Subcutaneous abdominal adipose tissue (tissue), 5 donors: ENCODE data around the gene CDC14A.

ENCODE experiments used
- H3K27ac ChIP-seq: one replicate; pipeline ENCODE4 v1.7.0; 2013; ENCODE audit warnings: low read depth, mild to moderate bottlenecking, inconsistent platforms, low read length, moderate library complexity
- H3K27me3 ChIP-seq, 5 donors: one replicate each; pipeline ENCODE4 v1.7.0; 2013; ENCODE audit warnings: low read length in 5 of 5, inconsistent platforms in 1 of 5; ENCODE audit not compliant: control insufficient read depth in 5 of 5, insufficient read depth in 4 of 5
- H3K36me3 ChIP-seq, 5 donors: one replicate each; pipeline ENCODE4 v1.7.0; 2013; ENCODE audit warnings: low read length in 5 of 5; ENCODE audit not compliant: control insufficient read depth in 5 of 5, insufficient read depth in 5 of 5
- H3K4me1 ChIP-seq, 5 donors: one replicate each; pipeline ENCODE4 v1.7.0; 2013; ENCODE audit warnings: low read length in 5 of 5, mild to moderate bottlenecking in 3 of 5, moderate library complexity in 1 of 5; ENCODE audit not compliant: control insufficient read depth in 5 of 5, insufficient read depth in 5 of 5
- H3K4me3 ChIP-seq, 5 donors: one replicate each; pipeline ENCODE4 v1.7.0; 2013; ENCODE audit warnings: low read length in 5 of 5, low read depth in 1 of 5
- H3K9ac ChIP-seq, 5 donors: one replicate each; pipeline ENCODE4 v1.7.0; 2013; ENCODE audit warnings: low read length in 5 of 5, mild to moderate bottlenecking in 4 of 5, moderate library complexity in 3 of 5
- H3K9me3 ChIP-seq, 5 donors: one replicate each; pipeline ENCODE4 v1.7.0; 2013; ENCODE audit warnings: low read length in 5 of 5; ENCODE audit not compliant: control insufficient read depth in 5 of 5
- donor health status: healthy.
- donor health status: healthy.
- donor health status: healthy.
- donor health status: healthy.
- donor health status: healthy.

Gene CDC14A

DNA sequence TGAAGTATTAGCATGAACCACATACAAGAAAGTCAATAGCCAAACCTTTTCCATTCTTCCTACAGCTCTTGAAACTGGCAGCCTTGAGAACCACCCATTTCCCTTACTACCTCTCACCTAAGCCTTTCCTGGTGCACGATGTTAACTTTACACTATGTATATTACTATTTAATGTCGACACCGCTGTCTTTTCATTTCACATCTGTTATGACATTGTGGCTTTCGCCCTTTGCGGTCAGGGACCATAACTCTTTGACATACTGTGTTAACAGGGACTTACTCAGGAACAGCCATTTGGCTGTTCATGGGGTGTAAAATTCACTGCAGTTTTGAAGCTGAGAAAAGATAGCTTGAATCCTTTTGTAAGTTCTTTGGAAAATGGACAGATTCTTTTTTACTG is 164.6 kb downstream of the CDC14A start:
- H3K27me3 ChIP-seq: no peaks in the 10 kb centered on the region
- H3K36me3 ChIP-seq: peaks cover under 1 to 9% (median 2%) of the 10 kb centered on the region in 5 donors
- H3K9ac ChIP-seq: no peak overlapping the region
- H3K4me3 ChIP-seq: no peak overlapping the region
- H3K4me1 ChIP-seq: no peaks in the 10 kb centered on the region
- no peak overlapping the region for H3K27ac ChIP-seq
- no peaks in the 10 kb centered on the region for H3K9me3 ChIP-seq

DNA sequence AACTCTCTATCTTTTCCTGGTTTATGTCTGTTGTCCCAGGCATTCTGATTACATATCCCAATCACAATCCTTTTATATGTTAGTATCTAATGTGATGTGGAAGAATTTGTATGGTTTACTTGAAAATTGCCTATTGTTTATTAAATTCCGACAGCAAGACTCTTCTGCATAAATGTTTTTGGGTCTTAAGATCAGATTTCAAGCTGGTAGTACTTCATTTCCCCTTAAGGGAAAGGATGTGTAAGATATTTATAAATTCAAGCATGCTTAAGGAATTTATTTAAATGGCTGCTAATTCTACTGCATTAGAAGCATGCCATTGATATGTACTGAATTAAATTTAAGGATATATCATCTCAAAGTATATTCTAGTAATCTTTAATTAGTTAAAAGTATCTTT is 165.2 kb downstream of the CDC14A start:
- peaks cover 0 to 9% (median 0%) of the 10 kb centered on the region in 5 donors for H3K36me3 ChIP-seq
- no peak overlapping the region for H3K4me3 ChIP-seq
- no peaks in the 10 kb centered on the region for H3K9me3 ChIP-seq
- H3K27ac ChIP-seq: no peak overlapping the region
- no peaks in the 10 kb centered on the region for H3K4me1 ChIP-seq
- no peak overlapping the region for H3K9ac ChIP-seq
- H3K27me3 ChIP-seq: no peaks in the 10 kb centered on the region

DNA sequence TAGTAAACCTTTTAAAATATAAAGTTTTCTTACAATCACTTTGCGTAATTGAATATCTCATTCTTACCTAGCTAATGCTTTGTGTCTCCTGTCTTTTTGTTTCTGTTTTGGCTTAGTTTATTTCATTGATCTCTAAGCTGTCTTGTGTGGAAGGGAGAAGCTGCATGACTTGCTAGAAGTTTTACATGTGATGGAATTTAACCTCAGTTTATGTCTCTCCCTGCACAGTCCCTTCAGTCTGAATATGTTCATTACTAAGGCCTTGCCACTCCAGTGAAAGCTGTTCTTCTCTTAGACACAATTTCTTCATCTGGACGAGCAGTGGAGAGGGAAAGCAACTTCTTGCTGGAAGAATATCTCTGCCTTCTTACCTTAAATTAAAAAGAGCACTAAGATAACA is 165.7 kb downstream of the CDC14A start:
- H3K9me3 ChIP-seq: no peaks in the 10 kb centered on the region
- H3K27ac ChIP-seq: no peak overlapping the region
- H3K4me1 ChIP-seq: no peaks in the 10 kb centered on the region
- H3K9ac ChIP-seq: no peak overlapping the region
- no peaks in the 10 kb centered on the region for H3K27me3 ChIP-seq
- peaks cover 0 to 4% (median 0%) of the 10 kb centered on the region in 5 donors for H3K36me3 ChIP-seq
- no peak overlapping the region for H3K4me3 ChIP-seq

DNA sequence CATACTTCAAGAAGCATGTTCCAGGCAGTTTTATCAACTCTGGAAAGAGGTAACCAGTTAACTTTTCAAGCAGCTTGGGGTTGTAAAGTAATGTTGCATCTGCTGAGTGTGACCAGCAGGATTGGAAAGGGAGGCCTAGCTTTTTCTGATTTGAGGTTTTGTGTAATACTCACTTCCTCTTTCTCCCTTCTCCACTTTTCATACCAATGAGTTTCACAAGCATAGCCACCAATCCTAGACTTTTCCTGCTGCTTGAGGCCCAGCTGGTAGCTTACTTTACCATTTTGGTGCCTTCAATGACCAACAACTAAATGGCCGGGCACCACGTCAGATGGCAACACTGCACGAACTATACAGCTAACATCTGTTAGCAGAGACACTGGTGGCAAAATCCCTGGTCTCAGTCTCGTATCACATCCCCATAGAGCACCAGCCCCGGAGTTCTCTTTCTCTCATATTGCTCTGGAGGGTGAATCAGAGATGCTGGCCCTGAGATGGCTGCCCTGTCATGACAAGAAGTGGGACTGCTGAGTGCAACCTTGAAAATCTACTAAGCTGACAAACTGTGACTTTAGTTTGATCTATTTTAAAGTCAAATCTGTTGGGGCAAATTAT is 170.8 kb downstream of the CDC14A start:
- H3K27me3 ChIP-seq: no peaks in the 10 kb centered on the region
- no peak overlapping the region for H3K4me3 ChIP-seq
- H3K9ac ChIP-seq: no peak overlapping the region
- peaks cover 0 to 3% (median 0%) of the 10 kb centered on the region in 5 donors for H3K36me3 ChIP-seq
- no peaks in the 10 kb centered on the region for H3K9me3 ChIP-seq
- H3K27ac ChIP-seq: no peak overlapping the region
- H3K4me1 ChIP-seq: peaks cover 0 to 6% (median 0%) of the 10 kb centered on the region in 5 donors

DNA sequence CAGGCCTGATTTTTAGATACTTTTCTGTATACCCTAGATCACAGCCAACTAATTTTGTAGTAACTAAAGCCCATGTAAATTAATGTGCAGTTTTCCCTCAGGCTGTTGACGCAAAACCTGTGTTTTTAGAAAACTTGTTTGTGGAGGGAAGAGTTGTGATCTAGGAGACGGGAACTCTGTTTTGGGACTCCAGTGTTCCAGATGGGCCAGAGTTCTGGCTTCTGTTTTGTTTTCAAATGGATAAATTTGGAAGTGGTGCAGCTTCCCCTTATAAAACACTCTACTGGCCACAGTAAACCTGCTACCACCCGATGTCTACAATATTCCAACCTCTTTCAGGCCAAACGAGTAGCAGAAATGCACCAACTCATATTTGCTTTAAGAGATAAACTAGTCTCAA is 172.0 kb downstream of the CDC14A start:
- Histone ChIP-seq H3K9ac (no peak overlapping the region), H3K9me3 (no peaks in the 10 kb centered on the region), H3K4me3 (no peak overlapping the region), H3K4me1 (peaks cover 0 to 16% (median 0%) of the 10 kb centered on the region in 5 donors), H3K36me3 (peaks cover 0 to under 1% (median 0%) of the 10 kb centered on the region in 5 donors), H3K27me3 (no peaks in the 10 kb centered on the region), H3K27ac (no peak overlapping the region)

DNA sequence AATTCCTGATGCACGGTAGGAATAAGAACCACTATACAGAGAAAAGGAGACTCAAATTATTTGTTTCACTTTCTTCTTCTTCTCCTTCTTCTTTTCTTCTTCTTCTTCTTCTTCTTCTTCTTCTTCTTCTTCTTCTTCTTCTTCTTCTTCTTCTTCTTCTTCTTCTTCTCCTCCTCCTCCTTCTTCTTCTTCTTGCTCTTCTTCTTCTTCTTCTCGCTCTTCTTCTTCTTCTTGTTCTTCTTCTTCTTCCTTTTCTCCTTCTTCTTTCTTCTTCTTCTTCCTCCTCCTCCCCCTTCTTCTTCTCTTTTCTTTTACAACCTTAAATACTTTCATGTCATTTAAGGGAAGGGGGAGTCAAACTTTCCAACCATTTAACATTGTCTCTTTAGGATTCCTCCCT is 174.6 kb downstream of the CDC14A start:
- Histone ChIP-seq H3K36me3 (no peaks in the 10 kb centered on the region), H3K27ac (no peak overlapping the region), H3K9ac (no peak overlapping the region), H3K9me3 (no peaks in the 10 kb centered on the region), H3K4me3 (no peak overlapping the region), H3K4me1 (peaks cover 0 to 33% (median 11%) of the 10 kb centered on the region in 5 donors), H3K27me3 (no peaks in the 10 kb centered on the region)

DNA sequence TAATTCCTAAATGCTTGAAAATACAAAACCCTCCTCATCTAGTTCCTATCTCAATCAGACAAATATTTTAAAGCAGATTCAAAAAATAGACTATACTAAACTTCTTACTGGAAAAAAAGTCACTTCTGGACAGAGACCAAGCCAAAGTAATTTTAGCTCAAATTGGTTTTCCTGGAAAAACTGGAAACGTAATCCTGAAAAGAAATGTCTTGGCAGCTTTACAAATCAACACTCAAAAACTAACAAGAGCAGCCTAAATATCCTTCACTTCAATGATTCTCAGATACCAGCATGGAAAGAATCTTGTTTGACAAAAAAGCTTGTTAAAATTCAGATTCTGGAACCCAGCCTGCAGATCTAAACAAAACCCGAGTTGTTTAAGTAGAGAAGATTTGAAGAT is 176.6 kb downstream of the CDC14A start:
- Histone ChIP-seq H3K27me3 (no peaks in the 10 kb centered on the region), H3K9me3 (no peaks in the 10 kb centered on the region), H3K4me3 (no peak overlapping the region), H3K9ac (no peak overlapping the region), H3K36me3 (no peaks in the 10 kb centered on the region), H3K27ac (no peak overlapping the region), H3K4me1 (peaks cover 0 to 37% (median 15%) of the 10 kb centered on the region in 5 donors)

DNA sequence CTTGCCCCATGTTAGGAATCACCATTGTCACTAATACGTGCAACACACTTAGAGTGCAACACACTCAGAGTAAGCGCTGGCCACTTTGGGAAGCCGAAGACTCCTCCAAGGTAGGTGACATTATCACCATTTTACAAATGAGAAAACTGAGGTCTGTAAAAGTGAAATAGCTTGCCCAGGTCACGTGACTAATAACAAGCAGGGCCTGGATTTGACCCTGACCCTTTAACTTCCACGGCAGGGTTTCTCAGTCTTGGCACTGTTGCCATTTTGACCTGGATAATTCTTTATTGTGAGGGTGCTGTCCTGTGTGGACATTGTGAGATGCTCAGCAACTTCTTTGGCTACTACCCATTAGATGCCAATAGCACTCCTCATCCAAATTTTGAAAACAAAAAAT is 177.8 kb downstream of the CDC14A start:
- Histone ChIP-seq H3K9me3 (no peaks in the 10 kb centered on the region), H3K4me1 (peaks cover 0 to 31% (median 15%) of the 10 kb centered on the region in 5 donors), H3K9ac (no peak overlapping the region), H3K4me3 (no peak overlapping the region), H3K36me3 (no peaks in the 10 kb centered on the region), H3K27ac (no peak overlapping the region), H3K27me3 (no peaks in the 10 kb centered on the region)

DNA sequence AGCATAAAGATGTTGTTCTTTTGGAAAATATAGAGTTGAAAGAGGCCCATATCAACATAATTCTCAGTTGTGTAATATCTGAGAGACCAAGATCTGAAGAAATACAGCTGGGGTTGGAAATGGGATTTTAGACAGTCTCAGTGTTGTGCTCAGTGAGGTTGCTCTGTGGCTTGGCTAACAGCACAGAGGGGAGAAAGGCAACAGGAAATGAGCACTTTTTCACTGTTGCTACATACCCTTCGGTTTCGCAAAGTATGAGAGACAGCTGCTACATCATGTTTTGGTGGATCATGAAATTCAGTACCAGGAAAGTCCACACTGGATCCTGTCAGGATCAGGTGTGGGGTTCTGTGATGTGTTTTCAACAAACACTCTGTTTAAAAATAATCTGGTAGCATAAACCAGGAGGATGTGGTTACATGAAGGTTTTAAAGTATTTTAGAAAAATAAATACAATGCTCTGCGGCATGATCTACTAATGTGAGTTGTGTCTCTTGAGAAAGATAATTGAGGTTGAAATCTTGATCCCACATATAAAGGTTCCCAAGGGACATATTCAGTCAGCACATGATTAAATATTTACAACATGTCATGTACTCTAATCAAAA is 178.7 kb downstream of the CDC14A start:
- Histone ChIP-seq H3K4me3 (no peak overlapping the region), H3K36me3 (no peaks in the 10 kb centered on the region), H3K27ac (no peak overlapping the region), H3K9ac (no peak overlapping the region), H3K4me1 (peaks cover 0 to 31% (median 15%) of the 10 kb centered on the region in 5 donors), H3K9me3 (no peaks in the 10 kb centered on the region), H3K27me3 (no peaks in the 10 kb centered on the region)

DNA sequence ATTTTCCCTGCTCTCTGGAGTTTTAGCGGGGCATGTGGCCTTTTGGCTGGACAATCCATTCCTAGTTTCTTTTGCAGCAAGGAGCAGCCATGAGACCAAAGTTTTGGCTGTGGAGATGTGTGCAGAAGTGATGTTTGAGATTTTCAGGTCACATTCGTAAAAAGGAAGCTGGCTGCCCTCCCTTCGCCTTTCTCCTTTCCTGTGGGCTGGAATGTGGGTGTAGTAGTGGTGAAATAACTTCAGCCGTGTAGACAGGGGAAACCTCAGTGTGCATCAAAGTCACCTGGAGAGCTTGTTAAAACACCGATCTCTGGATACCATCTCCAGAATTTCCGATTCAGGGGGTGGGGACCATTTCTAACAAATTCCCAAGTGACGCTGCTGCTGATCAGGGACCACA is 180.3 kb downstream of the CDC14A start:
- H3K27me3 ChIP-seq: no peaks in the 10 kb centered on the region
- no peaks in the 10 kb centered on the region for H3K36me3 ChIP-seq
- H3K9ac ChIP-seq: no peak overlapping the region
- no peaks in the 10 kb centered on the region for H3K9me3 ChIP-seq
- H3K4me3 ChIP-seq: no peak overlapping the region
- H3K4me1 ChIP-seq: peaks cover 0 to 31% (median 15%) of the 10 kb centered on the region in 5 donors
- H3K27ac ChIP-seq: no peak overlapping the region
